ENCODE measurements around the gene SIK3.
"Not testable (repeated sequence)": the region's sequence is repeated elsewhere in the genome, so short reads cannot be mapped to it uniquely, and the experiment has no call there.

SIK3 gene

DNA sequence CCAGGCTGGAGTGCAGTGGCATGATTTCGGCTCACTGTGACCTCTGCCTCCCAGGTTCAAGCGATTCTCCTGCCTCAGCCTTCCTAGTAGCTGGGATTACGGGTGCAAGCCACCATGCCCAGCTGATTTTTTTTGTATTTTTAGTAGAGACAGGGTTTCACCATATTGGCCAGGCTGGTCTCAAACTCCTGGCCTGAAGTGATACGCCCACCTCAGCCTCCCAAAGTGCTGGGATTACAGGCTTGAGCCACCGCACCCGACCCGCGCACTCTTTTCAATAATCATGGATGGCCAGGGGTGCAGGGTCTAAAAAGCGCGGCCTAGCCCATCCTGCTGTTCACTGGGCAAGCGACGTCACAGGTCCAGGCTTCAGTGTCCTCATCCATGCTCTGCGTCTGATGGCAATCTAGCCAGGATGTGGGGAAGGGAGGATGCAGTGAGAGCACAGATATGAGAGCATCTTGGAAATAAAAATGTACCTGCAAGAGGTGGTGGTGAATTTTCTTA, 263.6 kb downstream of the SIK3 start:
- H3K4me3 ChIP-seq (ENCODE audit: low read length) = not testable (repeated sequence)

DNA sequence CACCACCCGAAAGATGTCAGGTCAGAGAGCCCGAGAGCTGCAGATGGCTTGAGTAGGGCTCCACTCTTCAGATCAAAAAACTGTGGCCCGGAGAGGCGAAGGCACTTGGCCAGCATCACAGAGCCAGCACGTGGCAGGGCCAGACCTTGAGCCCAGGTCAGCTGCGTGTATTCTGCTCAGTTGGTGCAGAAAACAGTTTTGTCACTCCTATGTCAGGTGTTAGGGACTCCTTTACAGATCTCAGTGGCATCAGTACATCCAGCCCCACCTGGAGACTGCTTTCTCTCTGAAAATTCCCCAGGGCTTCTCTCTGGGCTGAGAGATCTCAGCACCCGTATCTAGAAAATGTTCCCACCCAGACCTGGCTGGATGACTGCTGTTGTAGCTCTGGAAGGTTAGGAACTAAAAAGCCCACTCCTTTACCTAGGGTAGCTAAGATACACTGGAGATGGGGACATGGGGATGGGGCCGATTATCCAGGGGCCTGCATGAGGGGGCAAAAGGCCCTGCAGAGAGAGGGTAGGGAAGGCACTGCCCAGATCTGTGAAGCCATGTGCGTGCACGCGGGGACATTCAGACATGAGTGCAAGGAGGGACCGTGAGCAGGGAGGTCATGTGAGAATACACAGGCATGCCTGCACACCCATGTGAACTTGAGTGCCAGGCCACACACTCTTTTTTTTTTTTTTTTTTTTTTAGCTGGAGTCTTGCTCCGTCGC, 264.3 kb downstream of the SIK3 start:
- H3K36me3 ChIP-seq (ENCODE audit: control insufficient read depth, insufficient read depth, low read length) = no peaks in the 10 kb centered on the region
- no peak overlapping the region for H3K18ac ChIP-seq (ENCODE audit: low read length)
- H3K27me3 ChIP-seq (ENCODE audit: insufficient read depth, low read length, poor library complexity) = no peaks in the 10 kb centered on the region
- H3K4me2 ChIP-seq (ENCODE audit: low read length) = no peak overlapping the region
- H4K5ac ChIP-seq (ENCODE audit: low read length) = no peak overlapping the region
- no peak overlapping the region for H3K56ac ChIP-seq (ENCODE audit: low read length)
- H2BK120ac ChIP-seq (ENCODE audit: low read depth, low read length) = no peak overlapping the region
- H2BK5ac ChIP-seq (ENCODE audit: low read length) = no peak overlapping the region
- no peak overlapping the region for H2BK15ac ChIP-seq (replicated peaks; ENCODE audit: low read depth)
- WGBS (ENCODE audit: extremely low coverage, insufficient coverage, low lambda C conversion rate) = no CpG with 5 or more reads among the region's 14 CpGs
- no peak overlapping the region for H3K23ac ChIP-seq (ENCODE audit: low read length)
- H3K27ac ChIP-seq (ENCODE audit: low read depth, low read length) = no peak overlapping the region
- H3K79me1 ChIP-seq (ENCODE audit: low read length) = no peaks in the 10 kb centered on the region
- H3K4me1 ChIP-seq (ENCODE audit: control insufficient read depth, low read depth, low read length) = peaks cover 8% of the 10 kb centered on the region
- no peak overlapping the region for H3K4me3 ChIP-seq (ENCODE audit: low read length)
- H3K79me2 ChIP-seq (ENCODE audit: control insufficient read depth, insufficient read depth, low read length) = no peaks in the 10 kb centered on the region
- DNase-seq = no peak
- H2AK5ac ChIP-seq (ENCODE audit: low read length) = no peak overlapping the region
- H3K9ac ChIP-seq (ENCODE audit: low read length) = no peak overlapping the region
- H4K8ac ChIP-seq (ENCODE audit: low read depth, low read length) = no peak overlapping the region
- no peak overlapping the region for H3K4ac ChIP-seq (ENCODE audit: low read depth, low read length)

More for the DNA sequence above, 263.6 kb downstream of the SIK3 start:
- not testable (repeated sequence) for H2BK120ac ChIP-seq (ENCODE audit: low read depth, low read length); H3K18ac ChIP-seq (ENCODE audit: low read length); H3K36me3 ChIP-seq (ENCODE audit: control insufficient read depth, insufficient read depth, low read length); H2BK5ac ChIP-seq (ENCODE audit: low read length); H3K4ac ChIP-seq (ENCODE audit: low read depth, low read length); H3K79me2 ChIP-seq (ENCODE audit: control insufficient read depth, insufficient read depth, low read length); H4K8ac ChIP-seq (ENCODE audit: low read depth, low read length); H2AK5ac ChIP-seq (ENCODE audit: low read length); H3K4me1 ChIP-seq (ENCODE audit: control insufficient read depth, low read depth, low read length); H3K9ac ChIP-seq (ENCODE audit: low read length); H3K27ac ChIP-seq (ENCODE audit: low read depth, low read length); H3K79me1 ChIP-seq (ENCODE audit: low read length); DNase-seq; H3K4me2 ChIP-seq (ENCODE audit: low read length); H2BK15ac ChIP-seq (replicated peaks; ENCODE audit: low read depth); H4K5ac ChIP-seq (ENCODE audit: low read length); H3K23ac ChIP-seq (ENCODE audit: low read length); H3K56ac ChIP-seq (ENCODE audit: low read length); H3K27me3 ChIP-seq (ENCODE audit: insufficient read depth, low read length, poor library complexity)
- no CpG with 5 or more reads among the region's 13 CpGs for WGBS (ENCODE audit: extremely low coverage, insufficient coverage, low lambda C conversion rate)

GRCh38 chr11:116833491-116833815, 264.8 kb downstream of the SIK3 start:
- Histone ChIP-seq H3K27ac (ENCODE audit: low read depth, low read length) (no peak overlapping the region), H2BK5ac (ENCODE audit: low read length) (no peak overlapping the region)
- no peak for DNase-seq

GRCh38 chr11:116832350-116833290, 265.6 kb downstream of the SIK3 start:
- no peak overlapping the region for H4K8ac ChIP-seq (ENCODE audit: low read depth, low read length)

More at GRCh38 chr11:116833491-116833815, 264.8 kb downstream of the SIK3 start:
- Histone ChIP-seq H2BK15ac (replicated peaks; ENCODE audit: low read depth) (no peak overlapping the region), H3K4me1 (ENCODE audit: control insufficient read depth, low read depth, low read length) (peaks cover 8% of the 10 kb centered on the region), H2AK5ac (ENCODE audit: low read length) (no peak overlapping the region), H3K9ac (ENCODE audit: low read length) (no peak overlapping the region), H2BK120ac (ENCODE audit: low read depth, low read length) (no peak overlapping the region), H4K5ac (ENCODE audit: low read length) (no peak overlapping the region), H3K4me2 (ENCODE audit: low read length) (no peak overlapping the region), H3K79me2 (ENCODE audit: control insufficient read depth, insufficient read depth, low read length) (no peaks in the 10 kb centered on the region), H3K18ac (ENCODE audit: low read length) (no peak overlapping the region), H3K36me3 (ENCODE audit: control insufficient read depth, insufficient read depth, low read length) (no peaks in the 10 kb centered on the region), H3K56ac (ENCODE audit: low read length) (no peak overlapping the region), H3K4me3 (ENCODE audit: low read length) (no peak overlapping the region), H3K27me3 (ENCODE audit: insufficient read depth, low read length, poor library complexity) (no peaks in the 10 kb centered on the region), H4K8ac (ENCODE audit: low read depth, low read length) (no peak overlapping the region), H3K79me1 (ENCODE audit: low read length) (no peaks in the 10 kb centered on the region), H3K4ac (ENCODE audit: low read depth, low read length) (no peak overlapping the region), H3K23ac (ENCODE audit: low read length) (no peak overlapping the region)
- WGBS (ENCODE audit: extremely low coverage, insufficient coverage, low lambda C conversion rate) = no CpG with 5 or more reads among the region's 10 CpGs

DNA sequence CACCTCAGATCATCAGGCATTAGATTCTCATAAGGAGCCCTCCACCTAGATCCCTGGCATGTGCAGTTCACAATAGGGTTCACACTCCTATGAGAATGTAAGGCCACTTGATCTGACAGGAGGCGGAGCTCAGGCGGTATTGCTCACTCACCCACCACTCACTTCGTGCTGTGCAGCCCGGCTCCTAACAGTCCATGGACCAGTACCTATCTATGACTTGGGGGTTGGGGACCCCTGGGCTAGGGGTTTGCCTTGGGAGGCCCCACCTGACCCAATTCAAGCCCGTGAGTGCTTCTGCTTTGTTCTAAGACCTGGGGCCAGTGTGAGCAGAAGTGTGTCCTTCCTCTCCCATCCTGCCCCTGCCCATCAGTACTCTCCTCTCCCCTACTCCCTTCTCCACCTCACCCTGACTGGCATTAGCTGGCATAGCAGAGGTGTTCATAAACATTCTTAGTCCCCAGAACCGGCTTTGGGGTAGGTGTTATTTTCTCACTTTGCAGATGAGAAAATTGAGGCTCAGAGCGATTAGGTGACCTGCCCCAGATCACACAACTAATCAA, 266.4 kb downstream of the SIK3 start:
- H3K4me1 ChIP-seq (ENCODE audit: control insufficient read depth, low read depth, low read length) = peaks cover 2% of the 10 kb centered on the region
- H2BK15ac ChIP-seq (replicated peaks; ENCODE audit: low read depth) = no peak overlapping the region
- no peak overlapping the region for H3K56ac ChIP-seq (ENCODE audit: low read length)
- H3K23ac ChIP-seq (ENCODE audit: low read length) = no peak overlapping the region
- H3K4me3 ChIP-seq (ENCODE audit: low read length) = no peak overlapping the region
- H4K8ac ChIP-seq (ENCODE audit: low read depth, low read length) = no peak overlapping the region
- H3K79me1 ChIP-seq (ENCODE audit: low read length) = no peaks in the 10 kb centered on the region
- no peak overlapping the region for H2BK5ac ChIP-seq (ENCODE audit: low read length)
- no peak overlapping the region for H3K18ac ChIP-seq (ENCODE audit: low read length)
- no peak overlapping the region for H3K9ac ChIP-seq (ENCODE audit: low read length)
- WGBS (ENCODE audit: extremely low coverage, insufficient coverage, low lambda C conversion rate) = no CpG with 5 or more reads among the region's 7 CpGs
- no peak for DNase-seq
- H3K36me3 ChIP-seq (ENCODE audit: control insufficient read depth, insufficient read depth, low read length) = no peaks in the 10 kb centered on the region
- H3K27ac ChIP-seq (ENCODE audit: low read depth, low read length) = no peak overlapping the region
- H3K4me2 ChIP-seq (ENCODE audit: low read length) = no peak overlapping the region
- H3K27me3 ChIP-seq (ENCODE audit: insufficient read depth, low read length, poor library complexity) = no peaks in the 10 kb centered on the region
- H3K4ac ChIP-seq (ENCODE audit: low read depth, low read length) = no peak overlapping the region
- no peak overlapping the region for H2AK5ac ChIP-seq (ENCODE audit: low read length)
- no peak overlapping the region for H2BK120ac ChIP-seq (ENCODE audit: low read depth, low read length)
- no peak overlapping the region for H4K5ac ChIP-seq (ENCODE audit: low read length)
- no peaks in the 10 kb centered on the region for H3K79me2 ChIP-seq (ENCODE audit: control insufficient read depth, insufficient read depth, low read length)

More at GRCh38 chr11:116832350-116833290, 265.6 kb downstream of the SIK3 start:
- no peaks in the 10 kb centered on the region for H3K27me3 ChIP-seq (ENCODE audit: insufficient read depth, low read length, poor library complexity)
- no peak overlapping the region for H3K4me3 ChIP-seq (ENCODE audit: low read length)
- H3K4me1 ChIP-seq (ENCODE audit: control insufficient read depth, low read depth, low read length) = peaks cover 6% of the 10 kb centered on the region
- no peaks in the 10 kb centered on the region for H3K79me2 ChIP-seq (ENCODE audit: control insufficient read depth, insufficient read depth, low read length)
- H3K4me2 ChIP-seq (ENCODE audit: low read length) = no peak overlapping the region
- no CpG with 5 or more reads among the region's 13 CpGs for WGBS (ENCODE audit: extremely low coverage, insufficient coverage, low lambda C conversion rate)
- H3K9ac ChIP-seq (ENCODE audit: low read length) = no peak overlapping the region
- no peak overlapping the region for H3K27ac ChIP-seq (ENCODE audit: low read depth, low read length)
- no peak overlapping the region for H3K56ac ChIP-seq (ENCODE audit: low read length)
- H3K23ac ChIP-seq (ENCODE audit: low read length) = no peak overlapping the region
- no peak overlapping the region for H2BK5ac ChIP-seq (ENCODE audit: low read length)
- H2AK5ac ChIP-seq (ENCODE audit: low read length) = no peak overlapping the region
- H3K79me1 ChIP-seq (ENCODE audit: low read length) = no peaks in the 10 kb centered on the region
- DNase-seq = no peak
- H3K18ac ChIP-seq (ENCODE audit: low read length) = no peak overlapping the region
- no peaks in the 10 kb centered on the region for H3K36me3 ChIP-seq (ENCODE audit: control insufficient read depth, insufficient read depth, low read length)
- no peak overlapping the region for H2BK120ac ChIP-seq (ENCODE audit: low read depth, low read length)
- H3K4ac ChIP-seq (ENCODE audit: low read depth, low read length) = no peak overlapping the region
- H4K5ac ChIP-seq (ENCODE audit: low read length) = no peak overlapping the region
- no peak overlapping the region for H2BK15ac ChIP-seq (replicated peaks; ENCODE audit: low read depth)

All from mesendoderm (in vitro differentiated cells).